22Rv1 (cell line): Measurements from ENCODE around the gene COL9A3.

ENCODE experiments used
- H3K27ac ChIP-seq: fragments of 450-650 bp; 2 replicates; pipeline ENCODE4 v1.5.1; 2017
- ZFX ChIP-seq: fragments of 450-650 bp; IDR thresholded peaks from 2 replicates; pipeline ENCODE4 v1.6.1; 2017; ENCODE audit warnings: antibody characterized with exemption, borderline replicate concordance
- TF ChIP-seq, protein P1 (sequence below): fragments of 450-650 bp; IDR thresholded peaks from 2 replicates; pipeline ENCODE4 v1.5.1; 2017; ENCODE audit warnings: mild to moderate bottlenecking

COL9A3 gene

GRCh38 chr20:62888910-62889309, 72.1 kb downstream of the COL9A3 start:
- TF ChIP-seq, protein P1, sequence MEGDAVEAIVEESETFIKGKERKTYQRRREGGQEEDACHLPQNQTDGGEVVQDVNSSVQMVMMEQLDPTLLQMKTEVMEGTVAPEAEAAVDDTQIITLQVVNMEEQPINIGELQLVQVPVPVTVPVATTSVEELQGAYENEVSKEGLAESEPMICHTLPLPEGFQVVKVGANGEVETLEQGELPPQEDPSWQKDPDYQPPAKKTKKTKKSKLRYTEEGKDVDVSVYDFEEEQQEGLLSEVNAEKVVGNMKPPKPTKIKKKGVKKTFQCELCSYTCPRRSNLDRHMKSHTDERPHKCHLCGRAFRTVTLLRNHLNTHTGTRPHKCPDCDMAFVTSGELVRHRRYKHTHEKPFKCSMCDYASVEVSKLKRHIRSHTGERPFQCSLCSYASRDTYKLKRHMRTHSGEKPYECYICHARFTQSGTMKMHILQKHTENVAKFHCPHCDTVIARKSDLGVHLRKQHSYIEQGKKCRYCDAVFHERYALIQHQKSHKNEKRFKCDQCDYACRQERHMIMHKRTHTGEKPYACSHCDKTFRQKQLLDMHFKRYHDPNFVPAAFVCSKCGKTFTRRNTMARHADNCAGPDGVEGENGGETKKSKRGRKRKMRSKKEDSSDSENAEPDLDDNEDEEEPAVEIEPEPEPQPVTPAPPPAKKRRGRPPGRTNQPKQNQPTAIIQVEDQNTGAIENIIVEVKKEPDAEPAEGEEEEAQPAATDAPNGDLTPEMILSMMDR, result no peak
- TF ChIP-seq ZFX, result no peak
- no peak overlapping the region for H3K27ac ChIP-seq

GRCh38 chr20:62889411-62889810, 72.6 kb downstream of the COL9A3 start:
- H3K27ac ChIP-seq, result no peak overlapping the region
- no peak for TF ChIP-seq ZFX
- TF ChIP-seq, protein P1, result no peak

- TF ChIP-seq ZFX, result no peak
- TF ChIP-seq, protein P1, result no peak
- no peak overlapping the region for H3K27ac ChIP-seq
Observed at GRCh38 chr20:62889871-62890270, 73.0 kb downstream of the COL9A3 start.

- H3K27ac ChIP-seq, result no peak overlapping the region
- TF ChIP-seq, protein P1, result no peak
- no peak for TF ChIP-seq ZFX
Observed at GRCh38 chr20:62890444-62890843, 73.6 kb downstream of the COL9A3 start.
